Ectodermal cell (in vitro differentiated cells): ENCODE data around the gene ZCCHC7.
"Not testable (repeated sequence)": the region's sequence is repeated elsewhere in the genome, so short reads cannot be mapped to it uniquely, and the experiment has no call there.

ENCODE experiments used
- H3K27ac ChIP-seq: 2 replicates; pipeline ENCODE4 v1.7.0; 2013; ENCODE audit warnings: mild to moderate bottlenecking, low read depth, low read length; ENCODE audit not compliant: insufficient read depth, poor library complexity, severe bottlenecking
- H3K27me3 ChIP-seq: 2 replicates; pipeline ENCODE4 v1.7.0; 2013; ENCODE audit warnings: mild to moderate bottlenecking, low read length; ENCODE audit not compliant: insufficient read depth, control insufficient read depth, poor library complexity, severe bottlenecking
- H3K36me3 ChIP-seq: one replicate; pipeline ENCODE4 v1.7.0; 2013; ENCODE audit warnings: low read length; ENCODE audit not compliant: control insufficient read depth, insufficient read depth
- H3K4me1 ChIP-seq: one replicate; pipeline ENCODE4 v1.7.0; 2013; ENCODE audit warnings: low read length; ENCODE audit not compliant: control insufficient read depth, insufficient read depth
- H3K4me3 ChIP-seq: 2 replicates; pipeline ENCODE4 v1.7.0; 2013; ENCODE audit warnings: low read depth, low read length, control low read depth; ENCODE audit not compliant: insufficient read depth
- H3K9me3 ChIP-seq: 2 replicates; pipeline ENCODE4 v1.7.0; 2013; ENCODE audit warnings: mild to moderate bottlenecking, low read length, moderate library complexity; ENCODE audit not compliant: control insufficient read depth
- WGBS, 2 experiments: methylation state at CpG; one replicate each; pipeline ENCODE4 v1.1.7; 2013; ENCODE audit warnings: missing lambda C conversion rate in 2 of 2; 5-methylcytosine and 5-hydroxymethylcytosine counted together

The ZCCHC7 gene

GRCh38 chr9:37385286-37385685 is 264.9 kb downstream of the ZCCHC7 start:
- no peaks in the 10 kb centered on the region for H3K4me1 ChIP-seq
- H3K4me3 ChIP-seq: no peak overlapping the region
- H3K36me3 ChIP-seq: no peaks in the 10 kb centered on the region
- H3K27ac ChIP-seq: no peak overlapping the region
- WGBS, 2 experiments: 86 to 94% methylated on average over 6 of the region's 6 CpGs
- H3K27me3 ChIP-seq: no peaks in the 10 kb centered on the region
- H3K9me3 ChIP-seq: no peaks in the 10 kb centered on the region

DNA sequence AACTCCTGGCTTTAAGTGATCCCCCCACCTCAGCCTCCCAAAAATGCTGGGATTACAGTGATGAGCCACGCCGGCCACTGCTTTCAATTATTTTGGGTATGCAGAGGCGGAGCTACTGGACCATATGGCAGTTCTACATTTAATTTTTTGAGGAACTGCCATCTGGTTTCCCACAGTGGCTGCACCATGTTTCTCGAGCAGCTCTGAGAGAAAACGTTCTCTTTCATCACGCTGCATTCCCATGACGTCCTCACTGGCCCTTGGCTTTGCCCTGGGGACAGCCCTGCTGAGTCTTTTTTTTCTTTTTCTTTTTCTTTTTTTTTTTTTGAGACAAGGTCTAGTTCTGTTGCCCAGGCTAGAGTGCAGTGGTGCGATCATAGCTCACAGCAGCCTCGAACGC is 266.6 kb downstream of the ZCCHC7 start:
- Histone ChIP-seq H3K9me3 (no peaks in the 10 kb centered on the region), H3K36me3 (no peaks in the 10 kb centered on the region), H3K4me3 (no peak overlapping the region), H3K4me1 (no peaks in the 10 kb centered on the region), H3K27ac (no peak overlapping the region), H3K27me3 (no peaks in the 10 kb centered on the region)
- 91 to 93% methylated on average over 10 of the region's 10 CpGs for WGBS, 2 experiments

- no peaks in the 10 kb centered on the region for H3K36me3 ChIP-seq
- H3K4me3 ChIP-seq: no peak overlapping the region
- no peaks in the 10 kb centered on the region for H3K9me3 ChIP-seq
- H3K4me1 ChIP-seq: no peaks in the 10 kb centered on the region
- WGBS, 2 experiments: 41 to 42% methylated on average over 7 of the region's 7 CpGs
- no peak overlapping the region for H3K27ac ChIP-seq
- H3K27me3 ChIP-seq: no peaks in the 10 kb centered on the region
These were observed 270.4 kb downstream of the ZCCHC7 start for GRCh38 chr9:37390759-37391158.

DNA sequence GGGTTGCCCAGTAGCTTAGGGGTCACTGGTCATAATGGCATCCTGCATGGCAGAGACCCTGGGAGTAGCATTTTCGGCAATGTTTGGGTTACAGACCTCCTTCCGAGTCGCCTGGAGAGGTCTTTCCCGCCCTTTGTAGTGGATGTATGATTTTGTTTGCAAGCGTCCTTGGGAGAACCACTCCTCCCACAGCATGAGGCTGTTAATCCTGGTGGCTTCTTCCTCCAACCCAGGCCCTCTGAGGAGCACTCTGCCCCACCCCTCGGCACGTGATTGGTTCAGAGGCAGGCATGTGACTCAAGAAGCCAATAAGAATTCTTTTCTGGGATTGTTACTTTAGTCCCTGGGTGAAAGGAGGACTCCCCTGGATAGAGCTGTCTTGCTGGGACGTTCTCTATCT is 271.9 kb downstream of the ZCCHC7 start:
- no peaks in the 10 kb centered on the region for H3K4me1 ChIP-seq
- H3K27me3 ChIP-seq: no peaks in the 10 kb centered on the region
- H3K9me3 ChIP-seq: no peaks in the 10 kb centered on the region
- no peaks in the 10 kb centered on the region for H3K36me3 ChIP-seq
- no peak overlapping the region for H3K4me3 ChIP-seq
- WGBS, 2 experiments: 62 to 64% methylated on average over 8 of the region's 8 CpGs
- H3K27ac ChIP-seq: no peak overlapping the region

DNA sequence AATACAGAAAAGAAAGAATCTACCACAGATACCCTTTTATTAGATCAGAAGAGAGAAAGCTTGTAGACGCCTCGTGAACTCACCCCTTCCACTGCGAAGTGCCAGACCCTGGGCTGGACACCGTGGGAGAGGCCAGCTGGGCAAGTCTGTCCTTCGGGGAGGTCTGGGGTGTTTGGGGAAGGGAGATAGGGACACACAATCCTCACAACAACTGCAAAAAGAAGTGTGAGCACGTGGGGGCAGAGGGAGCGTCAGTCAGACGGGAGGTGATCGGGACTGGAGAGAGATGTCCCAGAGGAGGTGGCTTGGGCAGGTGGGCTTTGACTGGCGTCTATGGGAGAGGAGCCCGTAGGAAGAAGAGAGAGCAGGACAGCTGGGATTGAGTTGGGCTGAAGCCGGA is 274.9 kb downstream of the ZCCHC7 start:
- Histone ChIP-seq H3K36me3 (no peaks in the 10 kb centered on the region), H3K27ac (no peak overlapping the region)
- 79 to 81% methylated on average over 12 of the region's 12 CpGs for WGBS, 2 experiments

DNA sequence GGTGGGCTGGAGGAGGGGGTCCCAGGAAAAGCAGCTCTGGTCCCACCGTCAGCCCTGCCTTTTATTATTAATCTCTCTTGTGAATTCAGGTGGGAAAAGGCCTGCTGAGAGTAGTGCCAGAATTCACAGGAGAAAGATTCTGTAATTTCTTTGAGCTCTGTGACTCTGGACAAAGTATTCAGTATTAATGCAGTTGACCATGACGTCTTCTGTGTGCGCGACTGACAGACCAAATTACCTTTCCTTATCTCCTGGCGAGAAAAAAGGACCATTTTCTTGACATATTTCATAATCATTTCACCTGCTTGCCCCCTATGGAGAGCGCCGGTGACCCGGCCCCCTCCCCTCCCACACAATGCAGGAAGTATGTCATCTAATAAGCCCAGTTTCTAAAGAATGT is 275.3 kb downstream of the ZCCHC7 start:
- Histone ChIP-seq H3K4me3 (no peak overlapping the region), H3K36me3 (no peaks in the 10 kb centered on the region), H3K27ac (no peak overlapping the region), H3K9me3 (no peaks in the 10 kb centered on the region), H3K4me1 (no peaks in the 10 kb centered on the region), H3K27me3 (no peaks in the 10 kb centered on the region)
- WGBS, 2 experiments: 87 to 90% methylated on average over 7 to 8 of the region's 8 CpGs

More for the DNA sequence above, 274.9 kb downstream of the ZCCHC7 start:
- H3K27me3 ChIP-seq: no peaks in the 10 kb centered on the region
- H3K9me3 ChIP-seq: no peaks in the 10 kb centered on the region
- H3K4me3 ChIP-seq: no peak overlapping the region
- no peaks in the 10 kb centered on the region for H3K4me1 ChIP-seq

- H3K27ac ChIP-seq, H3K36me3 ChIP-seq, H3K4me1 ChIP-seq, H3K4me3 ChIP-seq, H3K27me3 ChIP-seq, H3K9me3 ChIP-seq: not testable (repeated sequence)
- 92 to 96% methylated on average over 3 of the region's 3 CpGs for WGBS, 2 experiments
These were observed 277.6 kb downstream of the ZCCHC7 start for GRCh38 chr9:37397948-37398347.

DNA sequence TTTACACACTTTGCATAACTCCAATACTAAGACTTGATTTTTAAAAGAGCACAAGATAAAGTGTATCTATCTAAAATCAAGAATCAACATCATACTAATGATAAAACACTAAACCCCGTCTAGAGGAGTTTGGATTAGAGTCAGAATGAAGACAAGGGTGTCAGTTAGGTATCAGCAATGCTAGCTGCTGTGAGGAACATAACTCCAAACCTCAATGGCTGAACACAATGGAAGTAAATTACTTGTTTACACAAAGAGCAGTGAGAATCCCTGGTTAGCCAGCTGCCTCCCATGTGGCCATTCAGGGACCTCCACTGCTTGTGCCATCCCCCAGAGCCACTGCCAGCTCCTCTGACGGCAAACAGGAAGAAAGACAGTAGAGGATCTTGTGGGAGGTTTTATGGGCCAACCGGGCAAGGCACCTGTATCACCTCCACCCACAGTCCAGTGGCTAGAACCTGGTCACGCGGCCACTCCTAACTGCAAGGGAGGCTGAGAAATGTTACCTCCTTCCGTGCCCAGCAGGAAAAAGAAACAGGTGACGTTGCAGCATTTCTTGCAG is 278.2 kb downstream of the ZCCHC7 start:
- no peak overlapping the region for H3K27ac ChIP-seq
- no peaks in the 10 kb centered on the region for H3K27me3 ChIP-seq
- H3K4me3 ChIP-seq: no peak overlapping the region
- H3K4me1 ChIP-seq: no peaks in the 10 kb centered on the region
- H3K36me3 ChIP-seq: no peaks in the 10 kb centered on the region
- WGBS, 2 experiments: 89 to 91% methylated on average over 6 to 7 of the region's 7 CpGs
- no peaks in the 10 kb centered on the region for H3K9me3 ChIP-seq

DNA sequence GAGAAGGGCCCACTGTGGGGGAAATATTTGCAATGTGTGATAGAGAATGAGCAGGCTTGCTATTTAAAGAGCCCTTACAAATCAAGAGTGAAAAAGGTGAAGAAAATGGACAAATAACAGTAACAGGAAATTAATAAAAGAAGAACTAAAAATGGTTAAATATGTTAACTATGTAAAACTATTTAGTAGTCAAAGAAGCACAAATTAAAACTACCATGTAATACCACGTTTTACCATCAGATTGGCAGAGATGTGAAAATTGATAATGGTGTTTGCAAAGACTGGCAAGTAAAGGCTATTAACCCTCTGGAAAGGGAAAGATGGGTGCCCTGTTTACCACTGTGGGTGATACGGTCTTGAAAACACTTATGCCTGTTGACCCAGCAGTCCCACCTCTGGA is 279.0 kb downstream of the ZCCHC7 start:
- Histone ChIP-seq H3K27ac (no peak overlapping the region), H3K36me3 (no peaks in the 10 kb centered on the region), H3K4me1 (no peaks in the 10 kb centered on the region), H3K4me3 (no peak overlapping the region), H3K27me3 (no peaks in the 10 kb centered on the region), H3K9me3 (no peaks in the 10 kb centered on the region)
- WGBS, 2 experiments: 95% methylated on average over 2 of the region's 2 CpGs

GRCh38 chr9:37404590-37404989 is 284.2 kb downstream of the ZCCHC7 start:
- Histone ChIP-seq H3K9me3 (no peaks in the 10 kb centered on the region), H3K27ac (no peak overlapping the region), H3K36me3 (no peaks in the 10 kb centered on the region), H3K4me3 (no peak overlapping the region), H3K4me1 (no peaks in the 10 kb centered on the region), H3K27me3 (no peaks in the 10 kb centered on the region)
- WGBS, 2 experiments: 82 to 86% methylated on average over 9 of the region's 9 CpGs

- Histone ChIP-seq H3K4me3 (no peak overlapping the region), H3K4me1 (no peaks in the 10 kb centered on the region), H3K36me3 (no peaks in the 10 kb centered on the region), H3K27ac (no peak overlapping the region), H3K9me3 (no peaks in the 10 kb centered on the region), H3K27me3 (no peaks in the 10 kb centered on the region)
- 94 to 95% methylated on average over 3 of the region's 3 CpGs for WGBS, 2 experiments
These were observed 285.0 kb downstream of the ZCCHC7 start for GRCh38 chr9:37405350-37405749.
